Peyer's patch (tissue), 4 donors: Measurements from ENCODE around the gene WAC.

Experiments
- CTCF ChIP-seq, 6 experiments: fragments of 450-650 bp in 4 of 6; fragments of 200-600 bp in 2 of 6; sonication (generic) in 1 of 6; IDR thresholded peaks; one replicate each; pipeline ENCODE4 v1.5.1; 2017 to 2019; ENCODE audit warnings: antibody characterized with exemption in 6 of 6, mild to moderate bottlenecking in 3 of 6, moderate library complexity in 1 of 6
- POLR2A ChIP-seq, 2 donors: fragments of 450-650 bp; IDR thresholded peaks; one replicate each; pipeline ENCODE4 v1.5.1; 2017; ENCODE audit warnings: antibody characterized with exemption in 2 of 2, mild to moderate bottlenecking in 2 of 2, moderate library complexity in 2 of 2

- TF ChIP-seq POLR2A (IDR thresholded peaks at IDR 0.05) = no peak
- no peak for TF ChIP-seq CTCF (IDR thresholded peaks at IDR 0.05)
These were observed 71.9 kb downstream of the WAC start for GRCh38 chr10:28604567-28605536.
